Umbilical cord (tissue), 2 donors: ENCODE results near the gene COX8C. TPM values are rescaled to one million over a fixed set of nuclear protein-coding genes. Genes with fewer than 3 reads are reported as not detected.
A peak's percentile ranks its signal among the peaks of the same experiment; 100 is the strongest.

Source experiments
- DNase-seq: peaks from one replicate; pipeline ENCODE4 v3.0.0-alpha.2; 2015; ENCODE audit warnings: low spot score
- total RNA-seq: library from RNA; depleted of rRNA; stranded (reverse); fragments of >200 nt; gene quantifications from one replicate; pipeline ENCODE4 v1.2.3, GENCODE V29; 2014; ENCODE audit warnings: low replicate concordance; ENCODE audit not compliant: insufficient read depth

Gene COX8C
- not detected for total RNA-seq

- no peak for DNase-seq
These were observed at the start of gene COX8C for GRCh38 chr14:93346926-93347721. Gene COX8C (plus strand): TSS chr14:93347182. CDS start chr14:93347269, 87 bp downstream.

GRCh38 chr14:93299416-93299815, 47.6 kb upstream of the COX8C start:
- DNase-seq = peak; percentile 5

- DNase-seq = peak; percentile 50
These were observed 47.1 kb upstream of the COX8C start for GRCh38 chr14:93299866-93300265.

GRCh38 chr14:93301821-93302447, 45.0 kb upstream of the COX8C start:
- DNase-seq = peak; percentile 50

GRCh38 chr14:93302688-93303581, 44.0 kb upstream of the COX8C start:
- no peak for DNase-seq

GRCh38 chr14:93303659-93304058, 43.3 kb upstream of the COX8C start:
- DNase-seq = peak; percentile 71

GRCh38 chr14:93304771-93305170, 42.2 kb upstream of the COX8C start:
- no peak for DNase-seq

GRCh38 chr14:93305725-93306418, 41.1 kb upstream of the COX8C start:
- no peak for DNase-seq

- peak; percentile 80 for DNase-seq
These were observed 40.2 kb upstream of the COX8C start for GRCh38 chr14:93306812-93307211.

GRCh38 chr14:93308686-93309345, 38.2 kb upstream of the COX8C start:
- no peak for DNase-seq

GRCh38 chr14:93309427-93309966, 37.5 kb upstream of the COX8C start:
- DNase-seq = no peak

- DNase-seq = no peak
These were observed 35.9 kb upstream of the COX8C start for GRCh38 chr14:93311082-93311481.

- DNase-seq = no peak
These were observed 31.4 kb upstream of the COX8C start for GRCh38 chr14:93315575-93315974.

GRCh38 chr14:93316716-93317115, 30.3 kb upstream of the COX8C start:
- DNase-seq = no peak

- DNase-seq = no peak
These were observed 29.6 kb upstream of the COX8C start for GRCh38 chr14:93317210-93317874.

GRCh38 chr14:93317875-93318807, 28.8 kb upstream of the COX8C start:
- peak; percentile 14 for DNase-seq

GRCh38 chr14:93318927-93319326, 28.1 kb upstream of the COX8C start:
- no peak for DNase-seq

GRCh38 chr14:93319494-93319893, 27.5 kb upstream of the COX8C start:
- no peak for DNase-seq

GRCh38 chr14:93319958-93320357, 27.0 kb upstream of the COX8C start:
- DNase-seq = no peak
